ENCODE results near the gene NLGN4X. TPM values are rescaled to one million over a fixed set of nuclear protein-coding genes. Genes with fewer than 3 reads are reported as not detected.

Gene NLGN4X
- total RNA-seq, 6 donors from 2014 or later = 1.1 to 3.1 (median 2.3) TPM

GRCh38 chrX:5965406-5965805, 263.3 kb downstream of the NLGN4X start:
- no peak for TF ChIP-seq POLR2A (IDR thresholded peaks at IDR 0.05)
- TF ChIP-seq POLR2AphosphoS5 (IDR thresholded peaks at IDR 0.05) = no peak
- TF ChIP-seq CTCF (IDR thresholded peaks at IDR 0.05) = no peak
- Histone ChIP-seq H3K4me1 (no peaks in the 10 kb centered on the region), H3K27me3 (no peaks in the 10 kb centered on the region), H3K4me3 (no peak overlapping the region), H3K27ac (no peak overlapping the region), H3K9me3 (no peaks in the 10 kb centered on the region), H3K36me3 (no peaks in the 10 kb centered on the region)
- no peak for ATAC-seq (ENCODE audit: low FRiP score in 2 of 2)
- WGBS, 2 donors = 85% methylated on average over 3 of the region's 3 CpGs
- DNase-seq = no peak

GRCh38 chrX:5959286-5959685, 269.4 kb downstream of the NLGN4X start:
- H3K4me1 ChIP-seq = no peaks in the 10 kb centered on the region
- DNase-seq (no peak), ATAC-seq (ENCODE audit: low FRiP score in 2 of 2) (no peak)
- no peaks in the 10 kb centered on the region for H3K27me3 ChIP-seq
- H3K9me3 ChIP-seq = no peaks in the 10 kb centered on the region
- H3K4me3 ChIP-seq = no peak overlapping the region
- 74 to 100% methylated on average over 2 of the region's 2 CpGs for WGBS, 2 donors
- H3K36me3 ChIP-seq = no peaks in the 10 kb centered on the region
- H3K27ac ChIP-seq = no peak overlapping the region
- TF ChIP-seq CTCF (IDR thresholded peaks at IDR 0.05) = no peak
- no peak for TF ChIP-seq POLR2AphosphoS5 (IDR thresholded peaks at IDR 0.05)
- no peak for TF ChIP-seq POLR2A (IDR thresholded peaks at IDR 0.05)
- no peak for TF ChIP-seq EP300 (IDR thresholded peaks at IDR 0.05)

GRCh38 chrX:5958523-5958922, 270.1 kb downstream of the NLGN4X start:
- Histone ChIP-seq H3K4me1 (no peaks in the 10 kb centered on the region), H3K4me3 (no peak overlapping the region), H3K9me3 (no peaks in the 10 kb centered on the region), H3K36me3 (no peaks in the 10 kb centered on the region), H3K27me3 (no peaks in the 10 kb centered on the region), H3K27ac (no peak overlapping the region)
- TF ChIP-seq POLR2A (IDR thresholded peaks at IDR 0.05) (no peak), CTCF (IDR thresholded peaks at IDR 0.05) (no peak), EP300 (IDR thresholded peaks at IDR 0.05) (no peak), POLR2AphosphoS5 (IDR thresholded peaks at IDR 0.05) (no peak)
- no peak for DNase-seq
- 76 to 92% methylated on average over 2 of the region's 2 CpGs for WGBS, 2 donors
- no peak for ATAC-seq (ENCODE audit: low FRiP score in 2 of 2)

- no peaks in the 10 kb centered on the region for H3K36me3 ChIP-seq
- WGBS, 2 donors = 51 to 55% methylated on average over 3 of the region's 3 CpGs
Observed at GRCh38 chrX:5957506-5957905, 271.2 kb downstream of the NLGN4X start.

More at GRCh38 chrX:5957506-5957905, 271.2 kb downstream of the NLGN4X start:
- H3K27ac ChIP-seq = no peak overlapping the region
- H3K9me3 ChIP-seq = no peaks in the 10 kb centered on the region
- ATAC-seq (ENCODE audit: low FRiP score in 2 of 2) (no peak), DNase-seq (no peak)
- no peaks in the 10 kb centered on the region for H3K4me1 ChIP-seq
- H3K27me3 ChIP-seq = no peaks in the 10 kb centered on the region
- no peak overlapping the region for H3K4me3 ChIP-seq
- TF ChIP-seq EP300 (IDR thresholded peaks at IDR 0.05) = no peak
- TF ChIP-seq CTCF (IDR thresholded peaks at IDR 0.05) = no peak
- TF ChIP-seq POLR2AphosphoS5 (IDR thresholded peaks at IDR 0.05) = no peak
- no peak for TF ChIP-seq POLR2A (IDR thresholded peaks at IDR 0.05)

Data from upper lobe of left lung (tissue), 6 donors.